VCaP (cell line): ENCODE measurements around the gene VAV1.

Experiments used
- H3K27ac ChIP-seq: fragments of 450-650 bp; 2 replicates; pipeline ENCODE4 v1.5.1; 2017
- CTCF ChIP-seq: fragments of 450-650 bp; conservative IDR thresholded peaks from 2 replicates; pipeline ENCODE4 v1.5.1; 2017; ENCODE audit warnings: mild to moderate bottlenecking, moderate library complexity

VAV1 gene

GRCh38 chr19:6886277-6886897 lies 113.9 kb downstream of the VAV1 start:
- no peak overlapping the region for H3K27ac ChIP-seq
- TF ChIP-seq CTCF: no peak

- no peak for TF ChIP-seq CTCF
- H3K27ac ChIP-seq: no peak within 1 kb of the TSS
Measured at GRCh38 chr19:6887316-6887715, 114.8 kb downstream of the VAV1 start, which contains the start of gene ADGRE1. Gene ADGRE1, plus strand, starts transcription at chr19:6887579. Its CDS starts 30 bp downstream, at chr19:6887609.

- no peak for TF ChIP-seq CTCF
- no peak overlapping the region for H3K27ac ChIP-seq
Measured at GRCh38 chr19:6888967-6889366, 116.5 kb downstream of the VAV1 start.

- H3K27ac ChIP-seq: no peak overlapping the region
- no peak for TF ChIP-seq CTCF
Measured at GRCh38 chr19:6890401-6890913, 117.9 kb downstream of the VAV1 start.

GRCh38 chr19:6890938-6891337 lies 118.4 kb downstream of the VAV1 start:
- H3K27ac ChIP-seq: no peak overlapping the region
- no peak for TF ChIP-seq CTCF

GRCh38 chr19:6891761-6892385 lies 119.4 kb downstream of the VAV1 start:
- TF ChIP-seq CTCF: no peak
- no peak overlapping the region for H3K27ac ChIP-seq

- no peak for TF ChIP-seq CTCF
- H3K27ac ChIP-seq: no peak overlapping the region
Measured at GRCh38 chr19:6894313-6894712, 121.8 kb downstream of the VAV1 start.
